Embryonic facial prominence (tissue), 1 donor: ENCODE data around the gene CAMKMT.

Experiments
- DNase-seq: peaks from one replicate; pipeline ENCODE4 v3.0.0-alpha.2; 2016; ENCODE audit errors: extremely low spot score

CAMKMT gene

DNA sequence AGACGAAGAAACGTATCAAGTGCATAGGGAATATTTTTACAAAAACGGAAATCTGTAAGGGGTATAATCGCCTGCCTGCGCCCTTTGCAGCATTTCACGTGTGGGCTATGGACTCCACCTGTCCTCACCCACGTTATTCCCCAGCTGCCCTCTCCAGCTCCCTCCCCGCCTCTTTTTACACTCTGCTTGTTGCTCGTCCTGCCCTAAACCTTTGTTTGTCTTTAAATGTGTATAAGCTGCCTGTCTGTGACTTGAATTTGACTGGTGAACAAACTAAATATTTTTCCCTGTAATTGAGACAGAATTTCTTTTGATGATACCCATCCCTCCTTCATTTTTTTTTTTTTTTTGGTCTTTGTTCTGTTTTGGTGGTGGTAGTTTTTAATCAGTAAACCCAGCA is 410.4 kb downstream of the CAMKMT start:
- DNase-seq, result no peak

DNA sequence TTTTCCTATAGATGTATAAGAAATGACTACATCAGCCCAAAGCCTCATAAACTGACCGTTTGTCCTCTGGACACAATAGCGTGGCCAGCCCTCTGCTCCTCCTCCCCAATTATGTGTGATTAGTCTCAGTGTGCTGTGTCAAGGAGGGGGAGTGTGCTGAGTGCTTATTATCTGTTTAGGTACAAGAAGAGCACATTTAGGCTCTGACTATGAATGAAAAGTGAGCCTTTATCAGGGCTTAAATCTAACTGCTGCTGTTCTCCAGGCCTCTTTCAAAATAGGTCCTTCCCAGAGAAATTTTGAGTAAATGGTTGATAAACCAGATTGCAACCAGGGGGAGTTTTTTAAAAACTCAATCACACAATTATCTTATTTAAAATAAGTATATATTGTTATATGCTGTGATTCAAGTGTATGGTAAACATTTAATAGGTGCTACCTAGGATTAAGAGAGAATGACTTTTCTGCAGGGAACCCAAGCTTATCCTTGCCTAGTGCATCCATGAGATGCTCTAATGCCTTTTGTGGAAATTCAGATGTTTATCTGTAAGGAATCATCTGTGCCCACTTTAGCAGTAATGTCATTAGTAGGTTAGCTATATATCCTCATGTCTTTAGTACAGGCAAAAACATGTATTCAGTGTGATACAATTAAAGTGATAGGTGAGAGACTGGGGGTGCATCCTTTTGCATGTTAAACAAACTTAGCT is 411.1 kb downstream of the CAMKMT start:
- DNase-seq, result no peak

DNA sequence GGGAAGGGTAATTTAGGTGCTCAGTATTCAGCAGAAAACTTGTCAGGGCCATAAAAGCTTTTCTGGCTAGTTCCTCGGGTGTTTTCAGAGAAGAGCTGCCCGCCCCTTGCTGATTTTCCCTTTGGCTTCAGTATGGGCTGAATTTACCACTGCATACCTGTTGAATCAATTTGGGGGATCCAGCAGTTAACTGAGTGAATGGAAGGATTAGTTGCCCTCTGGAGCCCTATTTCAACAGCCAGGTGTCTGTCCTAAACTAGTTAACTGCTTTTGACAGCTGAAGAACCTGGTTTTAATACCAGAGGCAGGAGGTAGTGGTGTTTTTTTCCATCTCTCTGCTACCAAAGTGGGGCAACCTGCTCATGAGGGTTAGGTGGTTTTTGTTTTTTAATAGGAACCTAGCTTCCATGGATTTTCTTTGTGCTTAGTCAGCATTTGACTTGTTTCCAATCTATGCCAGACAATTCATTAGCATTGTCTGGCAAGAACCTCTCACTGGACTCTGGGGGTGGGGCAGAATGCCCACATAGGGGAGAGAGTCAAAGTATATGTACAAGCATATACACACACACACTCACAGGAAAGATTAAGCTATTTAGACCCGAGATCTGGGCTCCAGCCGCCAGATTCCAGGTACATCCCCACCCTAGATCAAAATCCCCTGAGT is 413.2 kb downstream of the CAMKMT start:
- DNase-seq, result no peak

- no peak for DNase-seq
These were observed 415.3 kb downstream of the CAMKMT start for GRCh38 chr2:44777036-44777435.

GRCh38 chr2:44777537-44777936 is 415.8 kb downstream of the CAMKMT start:
- DNase-seq, result no peak

DNA sequence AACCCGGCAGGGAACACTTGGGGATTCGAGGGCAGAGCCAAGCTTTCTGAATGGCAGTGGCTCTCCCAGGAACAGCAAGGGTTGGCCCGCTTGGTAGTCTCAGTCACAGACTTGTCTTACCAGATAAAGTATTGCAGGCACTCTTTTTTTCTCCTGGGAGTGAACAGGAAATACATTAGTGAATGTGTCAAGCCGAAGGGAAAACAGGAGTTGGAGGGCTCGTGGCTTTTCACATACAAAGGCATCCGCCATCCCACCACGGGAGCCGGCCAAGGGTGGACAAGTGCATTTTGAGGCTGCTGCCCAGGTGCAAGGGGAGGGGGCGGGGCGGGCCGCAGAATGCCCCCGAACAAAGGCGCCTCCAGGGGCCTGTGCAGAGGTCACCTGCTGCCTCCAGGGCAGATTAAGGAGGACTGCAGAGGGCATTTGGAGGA is 416.5 kb downstream of the CAMKMT start:
- no peak for DNase-seq

GRCh38 chr2:44778671-44779476 is 417.1 kb downstream of the CAMKMT start:
- no peak for DNase-seq

- no peak for DNase-seq
These were observed 418.0 kb downstream of the CAMKMT start for GRCh38 chr2:44779793-44780192.

- DNase-seq, result no peak
These were observed 418.7 kb downstream of the CAMKMT start for GRCh38 chr2:44780406-44780805.

DNA sequence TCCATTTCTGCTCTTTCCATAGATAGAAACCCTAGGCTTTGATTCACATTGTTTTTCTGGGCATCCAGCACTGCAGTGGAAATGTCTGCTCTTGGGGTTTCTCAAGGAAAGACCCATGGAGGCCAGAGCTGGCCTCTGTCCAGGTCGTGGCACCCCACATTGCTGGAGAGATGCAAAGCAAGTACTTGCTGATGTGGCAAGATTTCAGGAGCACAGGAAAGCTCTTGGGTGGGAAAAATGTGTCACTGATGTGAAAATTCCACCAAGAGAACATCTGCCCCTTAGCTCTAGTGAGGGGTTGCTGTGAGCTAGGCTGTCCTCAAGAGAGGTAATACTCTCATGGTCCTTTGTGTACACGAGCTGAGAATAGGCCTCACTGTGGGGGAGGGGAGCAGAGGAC is 423.7 kb downstream of the CAMKMT start:
- no peak for DNase-seq

DNA sequence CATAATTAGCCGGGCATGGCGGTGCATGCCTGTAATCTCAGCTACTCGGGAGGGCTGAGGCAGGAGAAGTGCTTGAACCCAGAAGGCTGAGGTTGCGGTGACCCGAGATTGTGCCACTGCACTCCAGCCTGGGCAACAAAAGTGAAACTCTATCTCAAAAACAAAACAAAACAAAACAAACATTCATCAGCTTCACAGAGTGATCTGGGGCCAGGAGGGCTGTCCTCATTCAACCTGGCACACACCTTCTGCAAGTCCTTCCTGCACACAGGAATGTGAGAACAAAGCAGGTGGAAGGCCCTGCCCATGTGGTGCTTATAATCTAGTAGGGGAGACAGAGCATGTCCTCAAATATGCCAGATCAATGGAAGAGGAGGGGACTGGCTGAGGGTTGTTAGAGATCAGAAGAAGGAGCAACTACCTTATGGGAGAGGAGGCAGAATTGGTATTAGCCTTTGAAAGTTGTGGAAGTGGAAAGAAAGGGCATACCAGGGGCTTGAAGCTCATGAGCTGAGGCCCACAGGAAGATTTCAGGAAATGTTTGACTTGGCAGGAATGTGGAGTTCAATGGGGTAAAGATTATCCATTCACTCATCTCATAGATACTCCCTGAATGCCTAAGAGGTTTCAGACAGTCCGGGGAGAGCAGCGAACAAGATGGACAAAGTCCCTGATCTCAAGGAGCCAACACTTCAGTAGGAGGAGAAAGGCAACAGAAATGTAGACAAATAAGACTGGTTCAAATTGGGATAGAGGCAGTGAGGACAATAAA is 424.5 kb downstream of the CAMKMT start:
- DNase-seq, result no peak

GRCh38 chr2:44786817-44787214 is 425.1 kb downstream of the CAMKMT start:
- no peak for DNase-seq

- no peak for DNase-seq
These were observed 425.9 kb downstream of the CAMKMT start for GRCh38 chr2:44787663-44788062.

GRCh38 chr2:44789446-44789845 is 427.7 kb downstream of the CAMKMT start:
- no peak for DNase-seq

DNA sequence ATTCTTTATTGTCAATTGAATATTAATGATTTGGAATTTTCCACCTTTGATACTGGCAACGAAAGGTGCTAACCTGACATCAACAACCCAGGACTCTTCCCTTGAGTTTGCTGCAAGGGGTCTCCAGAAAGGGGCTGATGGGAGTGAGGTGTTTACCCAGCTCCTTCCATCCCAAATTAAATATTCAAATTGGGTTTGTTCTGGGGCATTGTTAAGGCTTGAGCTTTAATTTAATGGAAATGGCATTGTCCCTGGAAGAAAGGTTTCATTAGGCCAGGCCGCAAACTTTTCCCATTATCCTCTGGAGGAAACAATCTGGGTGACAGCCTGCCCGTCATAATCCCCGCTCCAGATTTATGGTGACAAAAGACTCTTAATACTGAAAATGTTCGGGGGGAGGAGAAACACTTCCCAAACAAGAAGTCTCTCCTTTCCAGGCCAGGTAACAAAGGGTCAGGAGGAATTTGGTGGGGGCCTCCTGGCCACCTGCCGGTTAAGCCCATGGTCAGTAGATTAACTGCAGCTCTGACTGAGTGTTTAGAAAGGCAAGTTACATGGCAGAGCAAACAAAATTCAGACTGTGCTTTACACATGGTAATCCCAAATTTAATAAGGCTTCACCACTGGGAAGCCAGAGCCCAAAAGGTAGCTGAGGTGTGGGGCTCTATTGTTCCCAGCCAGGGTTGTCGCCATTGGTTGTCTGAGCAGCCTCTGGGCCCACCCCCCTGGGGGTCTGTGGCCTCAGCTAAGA is 428.4 kb downstream of the CAMKMT start:
- DNase-seq, result no peak

DNA sequence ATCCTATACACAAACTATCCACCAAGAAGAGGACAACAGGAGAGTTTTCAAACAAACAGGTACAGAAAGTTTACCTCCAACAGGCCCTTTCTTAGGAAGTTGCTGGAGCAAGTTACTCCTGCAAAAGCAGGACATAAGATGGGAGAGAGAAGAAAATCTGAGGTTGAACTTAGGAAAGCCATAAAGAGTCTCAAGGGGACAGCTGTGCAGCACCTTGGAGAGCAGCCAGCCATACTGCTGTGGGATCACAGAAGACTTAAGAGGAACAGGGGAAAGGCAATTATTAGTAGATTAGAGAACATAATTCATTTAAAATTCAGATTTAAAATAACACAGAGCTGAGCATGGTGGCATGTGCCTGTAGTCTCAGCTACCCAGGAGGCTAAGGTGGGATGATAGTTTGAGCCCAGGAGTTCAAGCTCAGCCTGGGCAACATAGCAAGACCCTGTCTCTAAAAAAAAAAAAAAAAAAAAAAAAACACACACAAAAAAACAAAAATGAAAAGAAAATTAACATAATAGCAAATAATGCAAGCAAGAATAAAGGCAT is 431.6 kb downstream of the CAMKMT start:
- DNase-seq, result no peak

- no peak for DNase-seq
These were observed 435.0 kb downstream of the CAMKMT start for GRCh38 chr2:44796771-44797170.

- DNase-seq, result no peak
These were observed 436.5 kb downstream of the CAMKMT start for GRCh38 chr2:44798139-44798659.

- DNase-seq, result no peak
These were observed 437.4 kb downstream of the CAMKMT start for GRCh38 chr2:44799105-44799504.

GRCh38 chr2:44799754-44800153 is 438.0 kb downstream of the CAMKMT start:
- DNase-seq, result no peak
